ENCODE results near the gene PRPF38B. TPM values are rescaled to one million over a fixed set of nuclear protein-coding genes. Genes with fewer than 3 reads are reported as not detected.

PRPF38B gene
- total and polyA plus RNA-seq, 2 of the 8 experiments (the other 6 are each of a cell fraction or from before 2014, with no cell fraction given) = 16.6 to 50.6 TPM

DNA sequence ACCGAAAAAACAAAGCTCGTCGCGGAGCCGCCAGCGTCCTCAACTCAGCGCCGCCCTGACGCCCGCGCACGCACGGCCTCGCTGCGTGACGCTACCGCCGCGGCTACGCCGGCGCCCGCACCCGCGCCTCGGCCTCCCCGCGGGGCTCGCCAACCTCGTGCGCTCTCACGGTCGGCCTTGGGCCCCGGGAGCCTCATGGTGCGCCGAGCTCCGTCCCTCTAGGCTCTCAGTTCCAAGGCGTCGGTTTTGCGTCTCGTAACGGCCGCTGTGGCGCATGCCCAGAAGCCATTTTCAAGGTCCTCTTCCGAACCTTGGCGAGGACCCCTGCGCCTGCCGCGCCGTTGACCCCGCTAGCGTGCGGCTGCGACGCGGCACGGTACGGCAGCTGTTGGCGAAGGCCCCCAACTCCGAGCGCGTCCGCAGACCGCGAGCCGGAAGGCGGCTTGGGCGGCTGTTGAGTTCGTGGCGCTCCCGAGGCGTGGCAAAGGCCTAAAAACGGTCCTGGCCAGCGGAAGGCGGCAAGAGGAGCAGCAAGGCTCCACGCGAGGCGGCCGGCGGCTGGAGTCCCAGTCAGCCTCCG, 31.0 kb upstream of the PRPF38B start, which contains the start of gene HENMT1 (continued):
- TF ChIP-seq KDM4A (IDR thresholded peaks at IDR 0.05; ENCODE audit: low read depth, low read length, severe bottlenecking) (peak; percentile 65), PHF8 (conservative IDR thresholded peaks at IDR 0.05; ENCODE audit: low read depth, low read length) (peak; percentile 38; the same call in 1 of the 2 replicates), CREB1 (IDR thresholded peaks at IDR 0.05) (peak; percentile 76), FOSL1 (IDR thresholded peaks at IDR 0.05; ENCODE audit: insufficient read depth, low read depth, low read length) (no peak), RAD21 (IDR thresholded peaks at IDR 0.05 in 1 of 2, conservative IDR thresholded peaks at IDR 0.05 in 1 of 2; ENCODE audit: low read depth in 2 of 2, low read length in 2 of 2) (no peak), RBBP5 (IDR thresholded peaks at IDR 0.05; ENCODE audit: borderline replicate concordance, low read depth, low read length) (no peak; the same call in none of the 2 replicates), GTF2F1 (IDR thresholded peaks at IDR 0.05; ENCODE audit: borderline replicate concordance, low read depth, low read length) (no peak), EP300 (IDR thresholded peaks at IDR 0.05; ENCODE audit: borderline replicate concordance in 1 of 2, low read depth in 2 of 2, low read length in 2 of 2) (no peak), JUND (IDR thresholded peaks at IDR 0.05; ENCODE audit: low read length) (no peak), SIRT6 (IDR thresholded peaks at IDR 0.05; ENCODE audit: low read length) (no peak), KDM5A (IDR thresholded peaks at IDR 0.05; ENCODE audit: low read length) (no peak), NANOG (IDR thresholded peaks at IDR 0.05; ENCODE audit: insufficient read depth, low read depth, low read length, poor library complexity, severe bottlenecking) (no peak), CHD2 (IDR thresholded peaks at IDR 0.05; ENCODE audit: low read length) (no peak), MAFK (IDR thresholded peaks at IDR 0.05; ENCODE audit: low read depth, low read length) (no peak), TEAD4 (IDR thresholded peaks at IDR 0.05; ENCODE audit: low read depth, low read length) (no peak), SRF (IDR thresholded peaks at IDR 0.05; ENCODE audit: low read depth, low read length) (no peak), GABPA (IDR thresholded peaks at IDR 0.05; ENCODE audit: borderline replicate concordance, insufficient read depth, low read length) (no peak), EGR1 (IDR thresholded peaks at IDR 0.05; ENCODE audit: borderline replicate concordance, low read depth, low read length) (no peak), CEBPB (IDR thresholded peaks at IDR 0.05; ENCODE audit: low read depth, low read length) (no peak), HDAC2 (IDR thresholded peaks at IDR 0.05; ENCODE audit: borderline replicate concordance in 1 of 2, low read depth in 2 of 2, low read length in 2 of 2) (no peak), YY1 (IDR thresholded peaks at IDR 0.05; ENCODE audit: low read depth, low read length) (0 out of 2 replicates have a peak, but pooled peaks have one; percentile 45)
- TF ChIP-seq, protein P1, sequence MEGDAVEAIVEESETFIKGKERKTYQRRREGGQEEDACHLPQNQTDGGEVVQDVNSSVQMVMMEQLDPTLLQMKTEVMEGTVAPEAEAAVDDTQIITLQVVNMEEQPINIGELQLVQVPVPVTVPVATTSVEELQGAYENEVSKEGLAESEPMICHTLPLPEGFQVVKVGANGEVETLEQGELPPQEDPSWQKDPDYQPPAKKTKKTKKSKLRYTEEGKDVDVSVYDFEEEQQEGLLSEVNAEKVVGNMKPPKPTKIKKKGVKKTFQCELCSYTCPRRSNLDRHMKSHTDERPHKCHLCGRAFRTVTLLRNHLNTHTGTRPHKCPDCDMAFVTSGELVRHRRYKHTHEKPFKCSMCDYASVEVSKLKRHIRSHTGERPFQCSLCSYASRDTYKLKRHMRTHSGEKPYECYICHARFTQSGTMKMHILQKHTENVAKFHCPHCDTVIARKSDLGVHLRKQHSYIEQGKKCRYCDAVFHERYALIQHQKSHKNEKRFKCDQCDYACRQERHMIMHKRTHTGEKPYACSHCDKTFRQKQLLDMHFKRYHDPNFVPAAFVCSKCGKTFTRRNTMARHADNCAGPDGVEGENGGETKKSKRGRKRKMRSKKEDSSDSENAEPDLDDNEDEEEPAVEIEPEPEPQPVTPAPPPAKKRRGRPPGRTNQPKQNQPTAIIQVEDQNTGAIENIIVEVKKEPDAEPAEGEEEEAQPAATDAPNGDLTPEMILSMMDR (IDR thresholded peaks at IDR 0.05; ENCODE audit: control extremely low read depth in 1 of 3, insufficient read depth in 1 of 3, low read depth in 1 of 3, low read length in 3 of 3) = no peak

Data from H1 (cell line).